Stimulated activated CD8-positive, alpha-beta memory T cell treated with anti-CD3 and anti-CD28 coated beads, Interleukin-2, amount 100 ng/mL, for 48 hours (primary cell): ENCODE measurements around the gene SLC19A1.
"Not testable (repeated sequence)": the region's sequence is repeated elsewhere in the genome, so short reads cannot be mapped to it uniquely, and the experiment has no call there.

Experiments used
- DNase-seq, 2 donors: peaks; one replicate each; pipeline ENCODE4 v3.0.0-alpha.2; 2020; ENCODE audit warnings: low read depth in 2 of 2

SLC19A1 gene

DNA sequence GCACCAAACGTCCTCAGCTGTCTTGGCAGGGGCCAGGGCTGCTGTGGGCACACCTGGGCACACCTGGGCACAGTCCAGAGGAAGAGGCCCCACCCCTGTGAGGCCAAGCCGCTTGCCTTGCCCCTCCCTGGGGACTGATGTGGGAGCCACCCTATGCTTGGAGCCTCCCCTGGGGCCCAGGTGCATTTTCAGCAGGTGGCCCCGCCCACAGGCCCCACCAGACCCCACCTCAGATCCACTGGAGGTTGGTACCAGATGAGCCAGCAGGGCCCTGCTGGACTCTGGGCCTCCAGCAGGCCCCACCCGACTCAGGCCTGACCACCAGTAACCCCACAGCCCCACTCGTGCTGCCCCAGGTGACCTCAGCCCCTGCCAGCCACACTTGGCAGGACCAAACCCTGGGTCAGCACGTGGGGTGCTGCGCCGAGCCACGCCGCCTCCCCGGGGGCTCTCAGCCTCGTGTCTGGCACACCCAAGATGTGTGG lies 8.8 kb downstream of the SLC19A1 start:
- DNase-seq: no peak

DNA sequence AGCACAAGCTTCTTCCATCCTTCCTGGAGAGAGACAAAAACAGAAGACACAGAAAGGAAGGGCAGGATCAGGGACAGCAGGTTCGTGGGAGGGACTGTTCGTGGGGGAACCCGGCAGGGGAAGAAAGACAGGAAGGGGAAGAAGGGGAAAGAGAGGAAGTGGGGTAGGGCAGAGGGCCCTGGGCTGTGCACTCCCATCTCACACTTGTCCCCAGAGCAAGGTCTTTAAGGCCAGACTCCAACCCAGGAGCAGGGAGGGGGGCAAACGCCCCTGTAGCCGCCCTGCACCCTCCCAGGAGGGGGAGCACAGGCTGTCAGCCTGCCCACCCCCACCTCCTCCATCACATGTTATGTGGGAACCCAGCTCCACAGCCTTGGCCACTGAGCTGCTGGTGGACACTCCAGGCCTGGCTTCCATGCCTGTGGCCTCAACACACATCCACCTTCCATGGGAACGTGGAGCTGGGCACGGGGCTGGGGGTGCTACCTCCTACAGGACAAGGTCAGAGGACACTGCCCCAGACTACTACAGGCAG lies 9.3 kb downstream of the SLC19A1 start:
- no peak for DNase-seq

DNA sequence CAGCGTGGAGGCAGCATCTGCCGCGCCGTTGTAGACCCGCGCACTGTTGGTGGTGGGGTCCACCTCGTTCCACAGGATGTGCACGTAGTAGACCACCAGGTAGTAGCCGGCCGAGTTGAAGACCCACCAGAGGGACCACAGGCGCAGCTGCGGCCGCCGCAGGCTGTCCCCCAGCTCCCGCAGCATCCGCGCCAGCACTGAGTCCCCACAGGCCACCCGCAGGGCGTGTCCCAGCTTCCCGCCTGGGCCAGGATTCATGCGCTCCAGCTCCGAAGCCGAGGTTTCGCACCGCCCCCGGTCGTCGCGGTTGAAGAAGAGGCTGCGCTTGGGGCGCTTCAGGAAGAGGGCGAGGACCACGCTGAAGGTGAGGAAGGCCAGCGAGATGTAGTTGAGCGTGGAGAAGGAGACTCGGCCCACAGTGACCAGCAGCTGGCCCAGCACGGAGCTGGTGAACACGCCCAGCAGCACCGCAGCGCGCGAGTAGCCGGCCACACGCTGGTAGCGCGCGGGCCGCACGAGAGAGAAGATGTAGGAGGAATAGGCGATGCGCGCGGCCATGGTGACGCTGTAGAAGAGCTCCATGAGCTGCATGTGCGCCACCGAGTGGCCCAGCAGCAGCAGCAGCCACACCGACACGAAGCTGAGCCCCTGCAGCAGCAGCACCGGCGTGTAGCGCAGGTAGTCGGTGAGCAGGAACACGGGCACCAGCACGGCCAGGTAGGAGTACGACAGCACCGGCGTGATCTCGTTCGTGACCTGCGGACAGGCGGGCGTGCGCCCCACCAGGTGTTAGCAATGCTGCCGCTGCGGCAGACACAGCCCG lies 10.6 kb downstream of the SLC19A1 start:
- no peak for DNase-seq

DNA sequence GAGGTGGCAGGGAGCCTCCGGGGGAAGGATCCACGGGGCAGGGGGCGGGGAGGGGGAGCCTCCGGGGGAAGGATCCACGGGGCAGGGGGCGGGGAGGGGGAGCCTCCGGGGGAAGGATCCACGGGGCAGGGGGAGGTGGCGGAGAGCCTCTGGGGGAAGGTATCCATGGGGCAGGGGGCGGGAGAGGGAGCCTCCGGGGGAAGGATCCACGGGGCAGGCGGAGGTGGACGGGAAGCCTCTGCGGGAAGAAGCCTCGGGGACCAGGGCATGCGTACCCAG lies 11.2 kb downstream of the SLC19A1 start:
- not testable (repeated sequence) for DNase-seq

DNA sequence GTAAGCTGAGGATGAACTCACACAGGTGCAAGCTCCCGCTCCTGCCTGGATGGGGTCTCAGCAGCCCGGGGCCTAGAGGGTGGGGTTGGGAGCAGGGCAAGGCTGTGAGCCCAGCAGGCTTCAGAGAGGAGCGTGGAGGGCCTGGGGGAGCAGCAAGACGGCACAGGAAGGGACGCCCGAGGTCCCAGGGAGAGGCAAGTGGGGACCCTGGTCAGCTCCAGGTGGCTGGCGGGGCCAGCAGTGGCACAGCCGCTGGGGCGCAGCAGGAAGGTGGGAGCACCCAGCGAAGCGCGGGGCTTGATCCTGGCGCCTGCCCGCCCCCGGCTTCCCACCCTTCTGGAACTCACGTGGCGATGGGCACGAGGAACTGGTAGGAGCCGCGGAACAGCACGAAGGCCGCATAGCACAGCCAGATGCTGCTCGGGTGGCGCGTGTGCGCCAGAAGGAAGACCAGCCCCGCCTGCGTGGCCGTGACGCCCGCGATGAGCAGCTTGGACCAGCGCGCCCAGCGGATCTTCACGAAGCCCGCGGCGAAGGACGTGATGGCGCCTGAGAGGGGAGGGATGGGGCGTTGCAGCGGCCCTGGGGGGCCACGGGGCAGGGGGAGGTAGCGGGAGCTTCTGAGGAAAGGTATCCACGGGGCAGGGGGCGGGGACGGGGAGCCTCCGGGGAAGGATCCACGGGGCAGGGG lies 11.7 kb downstream of the SLC19A1 start:
- DNase-seq: no peak

DNA sequence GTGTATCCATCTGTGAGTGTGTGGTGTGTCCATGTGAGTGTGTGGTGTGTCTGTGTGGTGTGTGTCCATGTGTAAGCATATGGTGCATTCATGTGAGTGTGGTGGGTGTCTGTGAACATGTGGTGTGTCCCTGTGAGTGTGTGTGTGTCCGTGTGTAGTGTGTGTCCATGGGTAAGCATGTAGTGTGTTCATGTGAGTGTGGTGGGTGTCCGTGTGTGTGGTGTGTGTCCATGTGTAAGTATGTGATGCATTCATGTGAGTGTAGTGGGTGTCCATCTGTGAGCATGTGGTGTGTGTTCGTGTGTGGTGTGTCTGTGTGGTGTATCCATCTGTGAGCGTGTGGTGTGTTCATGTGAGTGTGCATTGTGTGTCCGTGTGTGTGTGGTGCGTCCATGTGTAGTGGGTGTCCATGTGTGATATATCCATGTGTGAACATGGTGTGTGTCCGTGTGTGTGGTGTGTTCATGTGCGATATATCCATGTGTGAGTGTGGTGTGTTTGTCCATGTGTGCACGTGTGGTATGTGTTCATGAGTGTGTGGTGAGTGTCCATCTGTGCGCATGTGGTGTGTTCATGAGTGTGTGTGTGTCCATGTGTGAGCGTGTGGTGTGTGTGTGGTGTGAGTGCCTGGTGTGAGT lies 12.3 kb downstream of the SLC19A1 start:
- DNase-seq: no peak

DNA sequence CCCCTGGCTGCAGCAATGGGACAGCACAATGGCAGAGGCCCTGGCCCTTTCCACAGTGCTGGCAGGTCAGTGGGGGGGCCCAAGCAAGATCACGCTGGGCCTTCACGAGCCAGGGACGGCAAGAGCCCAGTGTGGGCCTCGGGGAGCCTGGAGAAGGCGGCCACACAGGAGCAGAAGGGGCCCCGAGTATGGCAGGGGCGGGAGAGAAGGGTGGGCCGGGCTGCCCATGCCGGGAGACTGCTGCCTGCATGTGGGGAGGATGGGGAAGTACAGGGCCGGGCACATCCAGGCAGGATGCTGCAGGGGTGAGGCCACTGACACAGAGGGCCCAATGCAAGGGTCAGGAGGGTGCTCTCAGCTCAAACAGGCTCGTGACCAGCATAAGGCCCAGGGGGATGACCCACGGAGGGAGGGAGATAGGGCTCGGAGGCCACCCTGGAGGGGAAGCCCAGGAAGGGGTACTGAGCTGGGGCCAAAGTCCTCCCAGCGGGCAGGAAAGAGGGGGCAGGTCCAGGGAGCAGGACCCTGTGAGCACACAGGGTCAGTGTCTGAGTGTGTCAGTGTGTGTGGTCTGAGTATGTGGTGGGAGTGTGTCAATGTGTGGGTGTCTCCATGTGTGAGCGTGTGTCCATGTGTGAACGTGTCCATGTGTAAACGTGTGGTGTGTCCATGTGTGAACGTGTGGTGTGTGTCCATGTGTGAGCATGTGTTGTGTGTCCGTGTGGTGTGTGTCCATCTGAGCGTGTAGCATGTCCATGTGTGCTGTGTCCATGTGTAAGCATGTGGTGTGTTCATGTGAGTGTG lies 13.1 kb downstream of the SLC19A1 start:
- DNase-seq: no peak

DNA sequence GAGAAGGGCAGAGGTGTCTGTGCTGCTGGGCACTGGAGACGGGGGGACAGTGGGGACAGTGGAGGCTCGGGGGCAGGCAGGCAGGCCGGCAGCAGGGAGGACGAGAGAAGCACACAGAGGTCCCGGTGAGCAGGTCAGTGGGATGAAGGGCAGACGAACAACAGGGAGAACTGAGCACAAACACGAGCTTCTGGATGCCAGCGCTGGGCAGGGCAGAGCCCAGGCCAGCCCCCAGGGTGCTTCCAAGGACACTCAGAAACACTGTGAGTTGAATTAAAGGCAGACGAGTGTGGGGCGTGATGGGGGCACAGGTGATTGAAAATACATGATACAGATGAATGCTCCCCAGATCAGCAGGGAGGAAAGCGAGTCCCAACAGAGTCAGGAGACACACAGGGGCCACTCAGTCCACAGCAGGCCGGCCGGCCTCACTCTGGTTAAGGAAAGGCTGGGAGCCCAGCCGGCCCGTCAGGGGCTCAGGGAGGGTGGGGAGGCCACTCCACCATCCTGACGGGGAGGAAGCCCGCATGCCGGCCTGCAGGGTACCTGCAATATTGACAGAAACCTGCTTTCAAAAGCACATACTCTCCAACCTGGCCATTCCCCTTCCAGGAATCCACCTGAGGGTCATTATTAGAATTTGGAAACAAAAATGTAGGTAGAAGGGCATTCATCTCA lies 14.1 kb downstream of the SLC19A1 start:
- no peak for DNase-seq

DNA sequence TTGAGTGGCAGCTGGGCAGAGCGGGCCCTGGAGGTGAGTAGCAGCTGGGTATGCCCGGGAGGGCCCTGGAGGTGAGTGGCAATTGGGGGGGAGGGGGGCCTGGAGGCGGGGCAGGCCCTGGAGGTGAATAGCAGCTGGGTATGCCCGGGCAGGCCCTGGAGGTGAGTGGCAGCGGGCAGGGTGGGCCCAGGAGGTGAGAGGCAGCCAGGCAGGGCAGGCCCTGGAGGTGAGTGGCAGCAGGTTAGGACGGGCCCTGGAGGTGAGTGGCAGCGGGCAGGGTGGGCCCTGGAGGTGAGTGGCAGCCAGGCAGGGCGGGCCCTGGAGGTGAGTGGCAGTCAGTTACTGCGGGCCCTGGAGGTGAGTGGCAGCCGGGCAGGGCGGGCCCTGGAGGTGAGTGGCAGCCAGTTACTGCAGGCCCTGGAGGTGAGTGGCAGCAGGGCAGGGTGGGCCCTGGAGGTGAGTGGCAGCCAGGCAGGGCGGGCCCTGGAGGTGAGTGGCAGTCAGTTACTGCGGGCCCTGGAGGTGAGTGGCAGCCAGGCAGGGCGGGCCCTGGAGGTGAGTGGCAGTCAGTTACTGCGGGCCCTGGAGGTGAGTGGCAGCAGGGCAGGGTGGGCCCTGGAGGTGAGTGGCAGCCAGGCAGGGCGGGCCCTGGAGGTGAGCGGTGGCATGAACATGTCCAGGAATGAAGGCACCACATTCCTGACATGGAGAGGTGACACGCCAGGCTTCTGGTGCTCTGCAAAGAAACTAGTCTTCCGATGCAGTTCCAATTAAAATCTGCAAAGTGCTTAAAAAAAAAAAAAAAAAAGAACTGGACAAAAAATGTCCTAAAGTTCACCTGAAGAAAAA lies 14.9 kb downstream of the SLC19A1 start:
- DNase-seq: not testable (repeated sequence)

DNA sequence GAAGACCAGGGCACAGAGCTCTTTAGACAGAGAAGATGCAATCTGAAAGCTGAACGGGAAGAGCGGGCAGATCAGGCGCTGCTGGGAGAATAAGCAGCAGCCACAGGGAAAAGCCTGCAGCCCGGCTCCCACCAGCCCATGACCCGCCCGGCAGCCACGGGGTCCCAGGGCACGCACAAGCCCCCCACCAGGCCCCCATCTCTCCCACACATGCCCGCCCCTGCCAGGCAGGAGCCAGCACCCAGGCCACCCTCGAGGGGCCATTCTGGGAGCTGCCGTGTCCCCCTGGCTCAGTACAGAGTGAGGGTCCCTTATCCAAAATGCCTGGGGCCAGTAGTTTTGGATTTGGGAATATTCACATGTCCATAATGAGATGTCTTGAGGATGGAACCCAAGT lies 16.3 kb downstream of the SLC19A1 start:
- DNase-seq: no peak

DNA sequence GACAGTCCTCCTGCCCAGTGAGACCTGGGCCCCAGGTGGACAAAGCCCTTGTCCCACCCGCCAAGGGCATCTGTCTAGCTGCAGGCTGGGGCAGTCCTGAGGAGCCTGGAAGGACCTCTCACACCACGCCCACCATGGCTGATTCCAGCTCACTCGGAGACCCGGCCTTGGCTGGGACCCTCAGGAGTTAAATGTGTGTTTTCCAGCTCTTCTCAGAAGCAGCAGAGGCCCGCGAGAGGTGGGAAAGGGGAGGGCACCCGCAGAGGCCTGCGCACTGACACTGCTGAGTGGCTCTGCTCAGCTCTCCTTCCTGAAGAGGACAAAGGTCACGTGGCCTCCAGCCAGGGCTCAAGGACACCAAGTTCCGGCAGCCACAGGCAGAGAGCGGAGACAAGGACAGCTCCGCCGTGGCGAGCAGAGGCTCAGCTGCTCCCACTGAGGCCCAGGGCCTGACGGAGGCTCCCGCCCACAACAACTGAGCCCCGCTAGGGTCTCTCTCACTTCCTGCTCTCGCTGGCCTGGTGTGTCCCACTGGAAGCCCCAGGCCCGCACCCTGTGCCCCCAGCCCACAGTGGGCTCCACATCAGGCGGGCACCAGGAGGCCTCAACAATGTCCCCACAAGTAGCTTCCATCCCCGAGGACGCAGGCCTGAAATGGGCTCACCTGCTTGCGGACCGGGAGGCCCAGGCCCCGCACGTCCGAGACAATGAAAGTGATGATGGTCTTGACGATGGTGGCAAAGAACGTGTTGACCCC lies 16.9 kb downstream of the SLC19A1 start:
- no peak for DNase-seq

DNA sequence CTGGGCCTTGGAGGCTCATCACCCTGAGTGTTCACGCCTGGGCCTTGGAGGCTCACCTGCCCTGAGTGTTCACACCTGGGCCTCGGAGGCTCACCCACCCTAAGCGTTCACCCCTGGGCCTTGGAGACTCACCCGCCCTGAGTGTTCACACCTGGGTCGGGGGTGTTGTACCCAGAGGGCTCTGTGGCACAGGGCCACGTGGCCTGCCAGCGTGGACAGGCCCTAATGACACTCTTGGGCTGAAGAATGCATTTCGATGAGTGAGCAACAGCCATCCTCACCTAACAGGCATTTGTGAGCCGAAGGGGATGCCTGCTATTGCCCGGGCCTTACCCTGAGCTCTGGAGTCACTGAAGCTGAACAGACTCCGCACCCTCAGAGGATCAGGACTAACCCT lies 17.5 kb downstream of the SLC19A1 start:
- no peak for DNase-seq

DNA sequence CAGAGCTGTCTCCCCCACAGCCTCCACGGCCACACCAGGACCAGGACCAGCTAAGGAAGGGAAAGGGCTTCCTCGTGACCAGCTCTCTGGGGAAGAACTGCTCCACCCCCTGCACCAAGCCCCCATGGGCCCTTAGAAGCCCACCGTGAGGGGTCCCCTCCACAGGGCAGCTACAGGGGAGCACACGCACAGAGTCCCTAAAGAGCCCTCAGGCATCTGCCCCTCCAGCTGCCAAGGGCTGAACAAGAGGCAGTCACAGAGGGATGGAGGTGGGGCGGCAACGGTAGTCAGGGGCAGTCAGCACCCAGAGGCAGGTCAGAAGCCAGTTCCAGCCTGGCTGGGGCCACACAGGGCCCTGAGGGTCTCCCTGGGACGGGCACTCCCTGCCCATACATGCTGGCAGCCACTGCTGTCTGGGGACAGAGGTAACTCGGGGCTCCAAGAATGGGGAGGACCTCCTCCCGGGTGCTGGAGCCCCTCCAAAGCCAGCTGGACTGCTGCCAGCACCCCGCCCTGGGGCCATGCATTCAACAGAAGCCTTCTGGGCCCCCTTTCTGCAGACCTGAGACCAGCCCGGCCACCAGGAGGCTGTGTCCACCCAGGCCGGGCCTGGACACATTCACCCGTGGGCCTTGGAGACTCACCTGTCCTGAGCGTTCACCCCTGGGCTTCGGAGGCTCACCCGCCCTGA lies 18.7 kb downstream of the SLC19A1 start:
- no peak for DNase-seq

DNA sequence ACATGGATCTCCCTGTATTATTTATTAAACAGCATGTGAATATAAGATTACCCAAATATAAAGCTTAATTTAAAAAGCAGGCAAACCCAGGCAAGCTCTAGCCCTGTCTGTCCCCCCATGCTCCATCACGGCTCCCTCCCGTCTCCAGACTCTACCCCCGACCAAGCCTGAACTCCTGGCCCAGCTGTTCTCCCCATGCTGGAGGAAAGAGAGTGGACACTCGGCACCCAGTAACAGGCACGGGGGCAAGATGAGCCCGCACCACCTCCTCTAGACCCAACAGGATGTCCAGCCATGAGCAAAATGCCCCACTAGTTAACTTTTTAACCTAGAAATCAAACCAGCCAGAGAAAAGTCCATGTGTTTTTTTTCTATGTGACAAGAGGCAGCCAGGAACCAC lies 19.3 kb downstream of the SLC19A1 start:
- no peak for DNase-seq

DNA sequence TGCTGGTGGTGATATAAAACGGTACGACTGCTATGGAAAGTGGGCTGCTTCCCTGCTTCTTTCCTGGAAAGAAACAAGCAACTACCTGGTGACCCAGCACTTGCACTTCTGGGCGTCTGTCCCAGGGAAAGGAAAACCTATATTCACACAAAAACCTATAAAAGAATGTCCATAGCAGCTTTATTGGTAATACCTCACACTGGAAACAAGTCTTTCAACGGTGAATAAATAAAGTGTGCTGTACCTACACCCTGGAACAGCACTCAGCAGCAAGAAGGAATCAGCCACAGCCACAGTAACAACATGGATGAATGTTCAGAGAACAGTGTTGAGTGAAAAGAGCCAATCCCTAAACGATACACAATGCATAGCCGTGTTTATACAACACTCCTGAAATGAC lies 19.9 kb downstream of the SLC19A1 start:
- no peak for DNase-seq

DNA sequence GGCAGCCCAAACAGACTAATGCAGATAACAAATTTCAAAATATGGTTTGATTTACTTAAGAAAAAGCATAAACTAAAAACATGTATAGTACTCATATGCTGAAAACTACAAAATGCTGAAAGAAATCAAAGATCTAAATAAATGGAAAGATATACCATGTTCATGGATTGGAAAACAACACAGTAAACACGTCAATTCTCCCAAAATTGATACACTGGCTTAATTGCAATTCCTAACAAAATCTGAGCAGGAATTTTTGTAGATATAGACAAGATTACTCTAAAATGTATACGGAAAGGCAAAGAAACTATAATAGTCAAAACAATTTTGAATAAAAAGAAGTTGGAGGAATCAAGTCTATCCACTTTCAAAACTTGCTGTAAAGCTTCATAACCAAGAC lies 21.0 kb downstream of the SLC19A1 start:
- DNase-seq: no peak

DNA sequence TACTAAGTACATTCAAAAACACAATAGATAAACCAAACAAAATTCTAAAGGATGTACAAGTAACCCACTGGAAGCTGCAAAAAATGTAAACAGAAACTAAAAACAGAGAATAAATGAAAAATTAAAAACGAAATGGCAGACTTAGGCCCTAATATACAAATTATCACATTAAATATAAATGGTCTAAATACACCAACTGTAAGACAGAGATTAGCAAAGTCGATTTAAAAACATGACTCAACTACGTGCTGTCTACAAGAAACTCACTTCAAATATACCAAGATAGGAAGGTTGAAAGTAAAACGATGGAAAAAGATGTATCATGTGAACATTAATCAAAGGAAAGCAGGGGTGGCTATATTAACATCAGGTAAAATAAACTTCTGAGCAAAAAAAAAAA lies 23.1 kb downstream of the SLC19A1 start:
- DNase-seq: no peak

DNA sequence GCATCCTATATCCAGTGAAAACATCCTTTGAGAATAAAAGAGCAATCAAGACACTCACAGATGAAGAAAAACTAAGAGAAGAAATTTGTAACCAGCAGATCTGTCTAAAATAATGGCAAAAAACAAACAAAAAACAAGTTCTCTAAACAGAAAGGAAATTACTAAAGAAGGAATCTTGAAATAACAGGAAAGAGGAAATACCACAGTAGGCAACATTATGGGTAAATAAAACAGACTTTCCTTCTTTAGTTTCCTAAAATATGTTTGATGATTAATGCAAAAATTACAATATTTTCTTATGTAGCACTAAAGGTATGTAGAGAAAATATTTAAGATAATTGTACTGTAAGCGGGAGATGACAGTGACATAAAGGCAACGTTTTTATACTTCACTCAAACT lies 23.5 kb downstream of the SLC19A1 start:
- no peak for DNase-seq
